OCI-LY3 (cell line): Measurements from ENCODE around the gene LOX.

ENCODE experiments used
- H2AFZ ChIP-seq: fragments of 200-600, 300-600 bp; shearing (Covaris generic); 2 replicates; pipeline ENCODE4 v1.6.0; 2014; ENCODE audit warnings: antibody characterized with exemption, low read depth, low read length
- H3K27ac ChIP-seq: fragments of 200-600, 300-600 bp; sonication (generic); 2 replicates; pipeline ENCODE4 v1.5.1; 2014; ENCODE audit warnings: mild to moderate bottlenecking, low read length, moderate library complexity, mixed read lengths
- H3K27me3 ChIP-seq: fragments of 200-600, 300-600 bp; sonication (generic); 2 replicates; pipeline ENCODE4 v1.6.1; 2014; ENCODE audit warnings: low read depth, low read length, mixed read lengths
- H3K36me3 ChIP-seq: fragments of 200-600, 300-600 bp; sonication (generic); replicated peaks from 2 replicates; pipeline ENCODE3; 2014; ENCODE audit warnings: low read depth, low read length, mixed read lengths
- H3K4me1 ChIP-seq: fragments of 300-600, 200-600 bp; sonication (generic); 2 replicates; pipeline ENCODE4 v1.6.1; 2014; ENCODE audit warnings: low read length, mixed read lengths
- H3K4me2 ChIP-seq: fragments of 200-600, 300-600 bp; sonication (generic); 2 replicates; pipeline ENCODE4 v1.6.1; 2014; ENCODE audit warnings: low read length, mixed read lengths
- H3K4me3 ChIP-seq: fragments of 300-600, 200-600 bp; sonication (generic); 2 replicates; pipeline ENCODE4 v1.5.1; 2014; ENCODE audit warnings: antibody characterized with exemption, mild to moderate bottlenecking, low read length, moderate library complexity
- H3K79me2 ChIP-seq: fragments of 300-600, 200-600 bp; shearing (Covaris generic); 2 replicates; pipeline ENCODE4 v1.6.1; 2014; ENCODE audit warnings: mild to moderate bottlenecking, low read length, mixed read lengths
- H3K9ac ChIP-seq: fragments of 300-600, 200-600 bp; shearing (Covaris generic); 2 replicates; pipeline ENCODE4 v1.6.0; 2014; ENCODE audit warnings: mild to moderate bottlenecking, low read length, moderate library complexity
- H3K9me3 ChIP-seq: fragments of 200-600, 300-600 bp; shearing (Covaris generic); 2 replicates; pipeline ENCODE4 v1.6.1; 2014; ENCODE audit warnings: low read length, mixed read lengths; ENCODE audit not compliant: insufficient read depth
- H4K20me1 ChIP-seq: fragments of 200-600, 300-600 bp; sonication (generic); 2 replicates; pipeline ENCODE4 v1.6.1; 2016; ENCODE audit warnings: low read length, mixed read lengths; ENCODE audit not compliant: insufficient read depth
- CTCF ChIP-seq: fragments of 200-600, 300-600 bp; sonication (generic); IDR thresholded peaks from 2 replicates; pipeline ENCODE4 v1.5.1; 2014; ENCODE audit warnings: antibody characterized with exemption, low read length, low read depth
- EZH2phosphoT487 ChIP-seq: fragments of 200-600 bp; shearing (Covaris generic); IDR thresholded peaks from 2 replicates; pipeline ENCODE4 v1.6.1; 2018; ENCODE audit warnings: antibody characterized with exemption, mixed run types, low read depth

Gene LOX

GRCh38 chr5:122078116-122079110, at the start of gene LOX:
Gene LOX (minus strand): TSS chr5:122078259. CDS start chr5:122077985, 274 bp downstream.
- no peak for TF ChIP-seq CTCF
- TF ChIP-seq EZH2phosphoT487, result no peak
- Histone ChIP-seq H3K27me3 (no peaks in the 10 kb centered on the region), H3K27ac (no peak within 1 kb of the TSS), H3K4me1 (peaks cover 3% of the 10 kb centered on the region; the same call in 1 of the 2 replicates), H4K20me1 (no peaks in the 10 kb centered on the region), H3K9ac (no peak within 1 kb of the TSS), H3K4me3 (no peak within 1 kb of the TSS), H3K4me2 (no peak within 1 kb of the TSS), H3K79me2 (no peaks in the 10 kb centered on the region), H3K9me3 (no peaks in the 10 kb centered on the region), H3K36me3 (no peaks in the 10 kb centered on the region), H2AFZ (no peak within 1 kb of the TSS)

GRCh38 chr5:122126756-122127321, 48.8 kb upstream of the LOX start:
- Histone ChIP-seq H3K4me2 (no peak overlapping the region), H3K36me3 (no peaks in the 10 kb centered on the region), H3K4me3 (no peak overlapping the region), H3K9me3 (no peaks in the 10 kb centered on the region), H3K79me2 (no peaks in the 10 kb centered on the region), H2AFZ (no peak overlapping the region), H3K9ac (no peak overlapping the region), H4K20me1 (no peaks in the 10 kb centered on the region), H3K27ac (no peak overlapping the region), H3K4me1 (peaks cover 10% of the 10 kb centered on the region), H3K27me3 (no peaks in the 10 kb centered on the region)
- TF ChIP-seq EZH2phosphoT487, result no peak
- no peak for TF ChIP-seq CTCF

- no peak for TF ChIP-seq EZH2phosphoT487
- no peaks in the 10 kb centered on the region for H4K20me1 ChIP-seq
- no peak overlapping the region for H3K4me3 ChIP-seq
- no peaks in the 10 kb centered on the region for H3K9me3 ChIP-seq
- H3K27ac ChIP-seq, result no peak overlapping the region
- no peak overlapping the region for H2AFZ ChIP-seq
- peaks cover 15% of the 10 kb centered on the region for H3K4me1 ChIP-seq
- no peaks in the 10 kb centered on the region for H3K79me2 ChIP-seq
- H3K9ac ChIP-seq, result no peak overlapping the region
- no peaks in the 10 kb centered on the region for H3K36me3 ChIP-seq
- no peak overlapping the region for H3K4me2 ChIP-seq
- H3K27me3 ChIP-seq, result no peaks in the 10 kb centered on the region
Observed at GRCh38 chr5:122126177-122126755, 48.2 kb upstream of the LOX start.

GRCh38 chr5:122124766-122125165, 46.7 kb upstream of the LOX start:
- H3K9me3 ChIP-seq, result no peaks in the 10 kb centered on the region
- H3K4me1 ChIP-seq, result peaks cover 20% of the 10 kb centered on the region
- TF ChIP-seq EZH2phosphoT487 (no peak), CTCF (no peak)
- H3K9ac ChIP-seq, result no peak overlapping the region
- H3K27me3 ChIP-seq, result no peaks in the 10 kb centered on the region
- no peaks in the 10 kb centered on the region for H3K36me3 ChIP-seq
- no peak overlapping the region for H2AFZ ChIP-seq
- H4K20me1 ChIP-seq, result no peaks in the 10 kb centered on the region
- H3K4me2 ChIP-seq, result no peak overlapping the region
- no peak overlapping the region for H3K27ac ChIP-seq
- no peaks in the 10 kb centered on the region for H3K79me2 ChIP-seq
- H3K4me3 ChIP-seq, result no peak overlapping the region
